GM18873 (cell line): ENCODE results near the gene MTHFSD.

Experiments
- ATAC-seq: cut with Tn5 transposase; IDR thresholded peaks from one replicate; pipeline ENCODE4 v1.9.1; 2021; ENCODE audit warnings: mild to moderate bottlenecking, moderate library complexity, moderate number of reproducible peaks; ENCODE audit not compliant: unreplicated experiment, low FRiP score

Gene MTHFSD

GRCh38 chr16:86553356-86553755 lies 1.7 kb downstream of the MTHFSD start:
- ATAC-seq, result no peak

GRCh38 chr16:86550281-86550680 lies 4.8 kb downstream of the MTHFSD start:
- no peak for ATAC-seq

DNA sequence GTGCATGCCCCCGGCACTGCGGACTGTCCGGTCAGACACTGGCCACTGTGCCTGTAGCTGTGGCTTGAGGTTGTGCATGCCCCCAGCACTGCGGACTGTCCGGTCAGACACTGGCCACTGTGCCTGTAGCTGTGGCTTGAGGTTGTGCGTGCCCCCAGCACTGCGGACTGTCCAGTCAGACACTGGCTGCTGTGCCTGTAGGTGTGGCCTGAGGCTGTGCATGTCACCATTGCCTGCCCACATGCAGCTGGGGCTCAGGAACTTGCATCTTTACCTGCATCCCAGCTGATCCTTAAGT lies 5.2 kb downstream of the MTHFSD start:
- no peak for ATAC-seq

GRCh38 chr16:86549076-86549892 lies 5.8 kb downstream of the MTHFSD start:
- ATAC-seq, result no peak

- ATAC-seq, result no peak
These were observed 7.7 kb downstream of the MTHFSD start for GRCh38 chr16:86547286-86547685.

DNA sequence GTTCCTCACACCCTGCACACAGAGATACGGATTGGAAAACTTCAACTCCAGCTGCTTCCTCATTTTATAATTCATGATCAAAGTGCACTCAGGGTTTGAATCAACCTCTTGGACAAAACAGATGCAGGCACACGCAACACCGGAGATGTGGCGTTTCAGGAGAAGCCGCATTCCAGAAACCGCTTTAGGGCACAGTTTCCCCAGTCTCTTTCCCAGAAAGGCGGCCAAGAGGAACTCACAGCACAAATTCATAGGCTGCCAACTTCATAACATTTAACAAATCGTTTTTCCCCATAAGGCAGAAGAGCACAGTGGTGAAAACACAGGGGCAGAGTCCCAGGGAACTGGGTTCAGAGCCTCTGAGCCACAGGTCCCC lies 8.4 kb downstream of the MTHFSD start:
- ATAC-seq, result no peak

GRCh38 chr16:86545954-86546637 lies 8.9 kb downstream of the MTHFSD start:
- ATAC-seq, result no peak

GRCh38 chr16:86545481-86545880 lies 9.6 kb downstream of the MTHFSD start:
- no peak for ATAC-seq

GRCh38 chr16:86542756-86543750 lies 12.0 kb downstream of the MTHFSD start:
- no peak for ATAC-seq

DNA sequence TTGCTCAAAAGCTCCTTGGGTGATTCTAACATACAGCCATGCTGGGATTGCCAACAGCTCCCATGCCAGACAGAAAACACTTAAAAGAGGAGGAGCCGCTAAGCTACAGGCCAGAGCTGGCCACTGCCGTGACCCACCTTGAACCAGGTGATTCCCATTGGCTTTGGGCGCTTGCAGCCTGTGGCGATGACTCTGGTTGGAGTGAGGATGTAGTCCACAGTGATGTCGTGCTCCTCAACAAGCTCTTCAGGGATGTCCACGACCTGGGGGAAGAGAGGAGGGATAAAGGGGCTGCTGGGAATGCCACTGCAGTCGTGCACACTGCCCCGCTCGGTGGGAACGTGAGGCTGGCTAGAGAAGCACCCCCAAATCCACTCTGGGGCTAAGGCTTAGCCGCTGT lies 13.5 kb downstream of the MTHFSD start:
- no peak for ATAC-seq

- no peak for ATAC-seq
These were observed 14.1 kb downstream of the MTHFSD start for GRCh38 chr16:86540894-86541293.

DNA sequence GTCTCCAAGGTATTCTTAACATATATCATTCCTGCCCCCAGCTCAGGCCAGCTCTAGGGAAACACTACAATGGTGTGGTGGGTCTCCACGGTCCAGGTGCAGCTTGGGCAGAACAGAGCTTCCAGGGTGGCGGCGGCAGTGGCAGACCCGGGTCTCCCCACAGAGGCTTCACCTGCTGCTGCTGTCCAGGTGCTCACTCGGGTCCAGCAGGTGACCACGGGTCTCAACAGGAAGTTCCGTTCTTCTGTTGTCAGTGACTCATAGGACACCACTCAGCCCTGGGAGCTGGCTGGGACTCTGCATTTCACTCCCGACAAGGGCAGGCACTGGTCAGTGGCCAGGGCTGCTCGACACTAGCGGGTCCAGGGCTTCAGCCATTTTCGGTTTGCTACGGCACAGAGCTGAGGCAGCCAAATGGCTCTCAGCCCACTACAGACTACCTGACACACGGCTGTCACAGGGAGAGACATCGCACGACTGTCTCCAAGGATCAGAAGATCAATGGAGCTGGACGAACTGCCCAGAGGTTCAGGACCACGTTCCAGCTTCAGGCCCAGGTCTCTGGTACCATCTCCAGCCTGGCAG lies 16.7 kb downstream of the MTHFSD start:
- ATAC-seq, result no peak

DNA sequence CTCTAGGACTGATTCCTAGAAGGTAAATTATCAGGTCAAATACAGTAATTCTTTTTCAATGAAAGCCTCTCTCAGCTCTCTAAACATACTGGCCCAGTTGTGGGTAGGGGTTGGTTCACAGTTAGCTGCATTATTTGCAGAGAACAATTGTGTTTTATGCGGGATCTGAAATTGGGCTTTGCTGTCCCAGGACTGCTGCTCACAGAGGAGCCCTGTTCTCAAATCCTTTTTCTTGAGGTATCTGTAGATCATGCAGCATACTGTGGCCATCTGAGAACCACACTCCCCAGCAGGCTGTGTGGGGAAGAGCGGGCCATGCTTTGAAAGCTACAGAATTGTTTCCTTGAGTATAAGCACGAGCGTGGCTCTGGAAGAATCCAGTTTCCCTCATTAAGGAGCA lies 17.5 kb downstream of the MTHFSD start:
- ATAC-seq, result no peak

DNA sequence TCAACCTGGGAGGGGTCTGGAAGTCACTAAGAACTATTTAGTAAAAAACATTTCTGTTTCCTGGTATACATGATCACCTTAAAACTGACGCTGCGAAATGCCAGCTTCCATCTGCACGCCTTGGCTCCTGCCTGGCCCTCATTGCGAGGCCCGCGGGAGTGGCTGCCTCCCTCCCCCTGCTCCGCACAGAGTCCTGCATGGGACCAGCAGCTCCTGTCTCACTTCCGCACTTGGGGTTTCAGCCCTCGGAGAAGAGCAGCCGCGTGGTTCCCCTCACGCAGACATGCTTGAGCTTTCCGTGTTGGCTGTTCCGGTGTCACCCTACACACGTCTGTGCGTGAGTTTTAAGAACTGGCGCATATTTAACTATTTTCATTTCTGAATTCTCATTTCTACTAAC lies 18.4 kb downstream of the MTHFSD start:
- no peak for ATAC-seq

DNA sequence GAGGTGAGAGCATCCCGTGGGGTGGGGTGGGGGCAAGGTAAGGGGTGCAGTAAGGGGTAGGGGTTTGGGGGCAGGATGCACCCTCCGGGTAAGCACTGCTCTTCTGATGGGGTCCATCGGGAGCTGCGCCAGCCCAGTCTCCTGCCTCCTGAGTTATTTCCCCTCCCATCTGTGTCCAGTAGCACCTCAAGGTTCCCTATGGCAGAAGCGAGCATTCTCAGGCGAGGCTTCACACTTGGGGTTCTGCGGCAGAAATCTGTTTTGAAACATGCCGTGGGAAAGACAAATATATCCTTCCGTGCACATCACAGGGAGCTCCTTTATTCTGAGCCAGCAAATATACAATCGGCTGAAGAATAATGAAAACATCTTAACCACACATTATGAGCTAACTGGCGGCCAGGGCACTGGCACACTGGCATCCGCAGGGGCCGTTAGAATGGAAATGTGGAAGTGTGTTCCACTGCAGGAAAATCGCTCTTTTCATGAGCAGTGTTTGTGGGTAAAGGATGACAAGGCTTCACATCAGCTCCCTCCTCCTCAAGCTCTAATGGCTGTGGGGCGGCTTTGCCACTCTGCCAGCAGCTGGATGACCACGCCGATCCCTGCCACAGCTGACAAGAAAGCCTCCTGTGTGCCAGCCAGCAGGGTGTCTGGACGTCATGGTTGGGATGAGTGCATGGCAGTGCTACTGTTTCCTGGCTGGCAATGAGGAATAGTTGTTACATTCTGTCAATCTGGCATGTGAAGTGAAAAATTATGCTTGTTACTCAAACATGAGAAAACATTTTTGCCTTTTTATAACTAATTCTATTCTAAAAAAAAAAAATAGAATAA lies 20.0 kb downstream of the MTHFSD start:
- ATAC-seq, result no peak

GRCh38 chr16:86533767-86534351 lies 21.2 kb downstream of the MTHFSD start:
- ATAC-seq, result no peak

- ATAC-seq, result no peak
These were observed 22.0 kb downstream of the MTHFSD start for GRCh38 chr16:86533076-86533475.

GRCh38 chr16:86532526-86532815 lies 22.6 kb downstream of the MTHFSD start:
- ATAC-seq, result no peak

DNA sequence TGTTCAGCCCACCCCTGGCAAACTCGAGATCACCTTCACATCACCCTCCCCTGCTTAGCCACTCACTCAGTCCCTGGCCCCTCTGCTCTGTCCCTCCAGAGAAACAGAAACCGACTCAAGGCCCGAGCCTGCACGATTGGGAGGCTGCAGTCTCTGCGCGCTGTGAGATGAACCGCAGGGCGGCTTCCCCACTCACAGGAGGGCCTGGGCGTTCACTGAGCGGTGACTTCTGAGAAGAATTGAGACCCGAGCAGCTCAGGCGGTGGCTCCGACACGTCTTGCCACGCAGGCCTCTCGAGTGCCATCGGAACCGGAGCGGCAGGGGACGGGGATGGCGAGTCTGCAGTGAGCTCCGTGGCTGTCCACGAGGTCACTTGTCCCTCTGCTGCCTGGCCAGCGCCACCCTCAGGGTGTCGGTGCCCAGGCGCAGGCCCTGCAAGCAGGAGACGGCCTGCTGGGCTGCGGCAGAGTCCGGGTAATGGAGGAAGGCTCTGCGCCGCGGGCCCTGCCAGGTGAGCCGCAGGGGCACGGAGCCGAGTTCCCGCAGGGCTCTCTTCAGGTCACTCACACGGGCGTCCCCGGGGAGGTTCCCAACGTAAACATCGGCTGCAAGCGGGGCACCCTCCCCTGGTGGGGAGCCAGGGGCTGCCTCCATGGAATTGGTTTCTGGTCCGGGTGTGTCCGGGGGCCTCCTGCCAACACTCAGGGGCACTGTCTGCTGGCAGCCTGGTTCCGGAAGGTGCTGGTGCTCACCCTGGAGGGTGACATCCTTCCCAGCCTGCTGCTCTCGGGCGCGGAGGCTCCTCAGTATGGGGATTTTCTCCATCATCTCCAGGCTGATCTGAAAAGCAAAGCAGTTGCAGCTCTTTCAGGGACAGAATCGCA lies 23.2 kb downstream of the MTHFSD start:
- ATAC-seq, result no peak
